H1 (cell line): ENCODE measurements around the gene ITPKC. TPM values are rescaled to one million over a fixed set of nuclear protein-coding genes. Genes with fewer than 3 reads are reported as not detected.

Experiments
- CTCF ChIA-PET: fragments of 300-600 bp; sonication (Branson Sonifier 250); formaldehyde crosslinking; loops from one replicate; lab custom pipeline; 2021; ENCODE audit not compliant: partially characterized antibody; lab: Charles Lee
- POLR2A ChIA-PET: fragments of 300-600 bp; sonication (Branson Sonifier 250); formaldehyde crosslinking; loops from one replicate; lab custom pipeline; 2021; ENCODE audit warnings: inconsistent platforms; ENCODE audit not compliant: partially characterized antibody; lab: Charles Lee
- DNase-seq, 2 experiments: peaks; one replicate each; pipeline versions ENCODE4 v3.0.0 to v3.0.0-alpha.2; 2010 to 2022; ENCODE audit warnings: low spot score in 2 of 2, low read depth in 1 of 2, mixed read lengths in 1 of 2
- FAIRE-seq: peaks from 2 replicates; lab custom pipeline; 2011; peaks lifted over from hg19 to GRCh38; lab: Jason Lieb, UNC
- H2AFZ ChIP-seq: 2 replicates; pipeline ENCODE4 v1.8.1; 2012; ENCODE audit warnings: low read length, inconsistent platforms
- H2AK5ac ChIP-seq: 2 replicates; pipeline ENCODE4 v1.6.1; 2013; ENCODE audit warnings: low read depth, low read length
- H2BK120ac ChIP-seq: replicated peaks from 2 replicates; pipeline ENCODE3; 2013; ENCODE audit warnings: low read depth, low read length, inconsistent platforms
- H2BK12ac ChIP-seq: 2 replicates; pipeline ENCODE4 v1.6.1; 2013; ENCODE audit warnings: low read depth, low read length
- H2BK15ac ChIP-seq: 2 replicates; pipeline ENCODE4 v1.6.1; 2013; ENCODE audit warnings: low read length
- H2BK20ac ChIP-seq: 2 replicates; pipeline ENCODE4 v1.6.1; 2013; ENCODE audit warnings: low read length
- H2BK5ac ChIP-seq: 2 replicates; pipeline ENCODE4 v1.6.1; 2013; ENCODE audit warnings: low read depth, low read length
- H3K14ac ChIP-seq: 2 replicates; pipeline ENCODE4 v1.6.1; 2013; ENCODE audit warnings: inconsistent platforms; ENCODE audit not compliant: insufficient read length
- H3K18ac ChIP-seq: 2 replicates; pipeline ENCODE4 v1.6.1; 2013; ENCODE audit warnings: low read length; ENCODE audit errors: extremely low read depth
- H3K23ac ChIP-seq: 2 replicates; pipeline ENCODE4 v1.6.1; 2013; ENCODE audit warnings: inconsistent platforms; ENCODE audit not compliant: insufficient read length
- H3K23me2 ChIP-seq: 2 replicates; pipeline ENCODE4 v1.6.1; 2013; ENCODE audit warnings: low read depth, low read length
- H3K27ac ChIP-seq: 2 replicates; pipeline ENCODE4 v1.6.1; 2011; ENCODE audit warnings: low read depth, low read length, inconsistent platforms
- H3K27me3 ChIP-seq, 4 experiments: replicated peaks in 1 of 4; 1 replicate in 1 of 4; 2 replicates in 3 of 4; pipeline versions ENCODE4 v1.6.1 to v1.8.1; 2011 to 2013; ENCODE audit warnings: low read length in 3 of 4, mild to moderate bottlenecking in 3 of 4, inconsistent platforms in 2 of 4, mixed read lengths in 2 of 4, moderate library complexity in 1 of 4; ENCODE audit not compliant: control insufficient read depth in 3 of 4, insufficient read depth in 3 of 4; ENCODE audit errors: extremely low read depth in 1 of 4
- H3K36me3 ChIP-seq, 4 experiments: 2 replicates each; pipeline versions ENCODE4 v1.6.1 to v1.8.1; 2011 to 2013; ENCODE audit warnings: mild to moderate bottlenecking in 4 of 4, low read length in 3 of 4, moderate library complexity in 2 of 4, control low read depth in 1 of 4, inconsistent platforms in 1 of 4; ENCODE audit not compliant: insufficient read depth in 4 of 4, control insufficient read depth in 2 of 4
- H3K4ac ChIP-seq: replicated peaks from 2 replicates; pipeline ENCODE3; 2013; ENCODE audit warnings: low read length, low read depth, mixed read lengths, inconsistent platforms; ENCODE audit not compliant: insufficient read length
- H3K4me1 ChIP-seq, 4 experiments: replicated peaks in 1 of 4; 1 replicate in 1 of 4; 2 replicates in 3 of 4; pipeline versions ENCODE4 v1.6.1 to v1.8.1; 2011 to 2013; ENCODE audit warnings: low read length in 3 of 4, inconsistent platforms in 2 of 4, mixed read lengths in 1 of 4; ENCODE audit not compliant: insufficient read depth in 4 of 4, control insufficient read depth in 3 of 4
- H3K4me2 ChIP-seq, 2 experiments: 2 replicates each; pipeline versions ENCODE4 v1.6.1 to v1.8.1; 2011 to 2013; ENCODE audit warnings: low read depth in 2 of 2, low read length in 2 of 2, control low read depth in 1 of 2, inconsistent platforms in 1 of 2, mild to moderate bottlenecking in 1 of 2; ENCODE audit not compliant: insufficient read depth in 1 of 2
- H3K4me3 ChIP-seq, 4 experiments: fragments of 200-600, 300-600 bp in 1 of 4; sonication (generic), shearing (Covaris generic), sonication (Bioruptor Twin) in 1 of 4; 2 replicates each; pipeline versions ENCODE4 v1.5.1 to v1.8.1; 2011 to 2016; ENCODE audit warnings: low read length in 4 of 4, low read depth in 3 of 4, control low read depth in 2 of 4, inconsistent platforms in 2 of 4, mild to moderate bottlenecking in 2 of 4, mixed read lengths in 1 of 4, moderate library complexity in 1 of 4; ENCODE audit not compliant: insufficient read depth in 2 of 4; ENCODE audit errors: extremely low read depth in 1 of 4
- H3K56ac ChIP-seq: replicated peaks from 2 replicates; pipeline ENCODE3; 2013; ENCODE audit warnings: low read depth, mild to moderate bottlenecking, mixed read lengths, low read length, inconsistent platforms; ENCODE audit not compliant: insufficient read length
- H3K79me1 ChIP-seq: 2 replicates; pipeline ENCODE4 v1.6.1; 2013; ENCODE audit warnings: low read depth, low read length, control low read depth
- H3K79me2 ChIP-seq, 2 experiments: 2 replicates each; pipeline versions ENCODE4 v1.6.1 to v1.8.1; 2012 to 2013; ENCODE audit warnings: low read length in 2 of 2, mild to moderate bottlenecking in 2 of 2, inconsistent platforms in 1 of 2; ENCODE audit not compliant: insufficient read depth in 2 of 2, control insufficient read depth in 1 of 2
- H3K9ac ChIP-seq, 4 experiments: replicated peaks in 1 of 4; 1 replicate in 1 of 4; 2 replicates in 3 of 4; pipeline versions ENCODE4 v1.6.1 to v1.8.1; 2011 to 2013; ENCODE audit warnings: low read depth in 3 of 4, low read length in 3 of 4, control low read depth in 2 of 4, mild to moderate bottlenecking in 2 of 4, moderate library complexity in 2 of 4, inconsistent platforms in 1 of 4; ENCODE audit errors: extremely low read depth in 1 of 4
- H3K9me3 ChIP-seq, 2 experiments: 2 replicates each; pipeline versions ENCODE4 v1.6.1 to v1.8.1; 2012 to 2013; ENCODE audit warnings: mild to moderate bottlenecking in 2 of 2, moderate library complexity in 2 of 2, control low read depth in 1 of 2, inconsistent platforms in 1 of 2, low read depth in 1 of 2, low read length in 1 of 2, mixed read lengths in 1 of 2; ENCODE audit not compliant: insufficient read depth in 2 of 2
- H4K20me1 ChIP-seq, 2 experiments: replicated peaks in 1 of 2; 2 replicates each; pipeline versions ENCODE3 to v1.8.1; 2011 to 2013; ENCODE audit warnings: inconsistent platforms in 2 of 2, low read length in 2 of 2, mild to moderate bottlenecking in 1 of 2; ENCODE audit not compliant: insufficient read depth in 2 of 2, control insufficient read depth in 1 of 2
- H4K5ac ChIP-seq: 2 replicates; pipeline ENCODE4 v1.6.1; 2013; ENCODE audit warnings: low read length, low read depth, mixed read lengths, inconsistent platforms; ENCODE audit not compliant: insufficient read length
- H4K8ac ChIP-seq: 2 replicates; pipeline ENCODE4 v1.8.0; 2013; ENCODE audit warnings: mild to moderate bottlenecking, moderate library complexity, low read length, inconsistent platforms; ENCODE audit not compliant: insufficient read depth; ENCODE audit errors: extremely low read depth
- H4K91ac ChIP-seq: replicated peaks from 2 replicates; pipeline ENCODE3; 2013; ENCODE audit warnings: low read length, mixed read lengths, inconsistent platforms; ENCODE audit not compliant: insufficient read length
- BACH1 ChIP-seq: IDR thresholded peaks from 2 replicates; pipeline ENCODE4 v1.6.1; 2012; ENCODE audit warnings: low read length, improper control_type of control experiment
- EZH2 ChIP-seq: fragments of 200-600 bp; sonication (generic); IDR thresholded peaks from 2 replicates; pipeline ENCODE4 v1.7.1; 2012; ENCODE audit warnings: low read depth, mild to moderate bottlenecking, moderate library complexity, low read length, inconsistent platforms; ENCODE audit not compliant: severe bottlenecking
- FOSL1 ChIP-seq: IDR thresholded peaks from 2 replicates; pipeline ENCODE4 v1.6.1; 2011; ENCODE audit warnings: mild to moderate bottlenecking, low read depth, low read length, moderate library complexity; ENCODE audit not compliant: insufficient read depth
- POLR2A ChIP-seq, 2 experiments: IDR thresholded peaks; 1 replicate in 1 of 2; 2 replicates in 1 of 2; pipeline ENCODE4 v1.6.1; 2011; ENCODE audit warnings: low read depth in 2 of 2, low read length in 2 of 2, mild to moderate bottlenecking in 2 of 2; ENCODE audit errors: control extremely low read depth in 1 of 2
- POLR2AphosphoS5 ChIP-seq: IDR thresholded peaks from 2 replicates; pipeline ENCODE4 v1.6.1; 2011; ENCODE audit warnings: low read depth, low read length
- RBBP5 ChIP-seq: IDR thresholded peaks from 2 replicates; pipeline ENCODE4 v1.7.1; 2012; ENCODE audit warnings: low read depth, mild to moderate bottlenecking, inconsistent platforms, low read length, moderate library complexity, borderline replicate concordance
- SIX5 ChIP-seq: IDR thresholded peaks from 2 replicates; pipeline ENCODE4 v1.6.1; 2011; ENCODE audit warnings: mild to moderate bottlenecking, low read depth, low read length
- SP1 ChIP-seq: IDR thresholded peaks from 2 replicates; pipeline ENCODE4 v1.6.1; 2011; ENCODE audit warnings: low read depth, low read length
- WGBS, 2 experiments: shearing (Covaris generic) in 1 of 2; methylation state at CpG; one replicate each; pipeline versions ENCODE4 v1.1.6 to v1.1.7; 2013 to 2015; ENCODE audit warnings: low lambda C conversion rate in 2 of 2, mixed read lengths in 2 of 2, inconsistent platforms in 1 of 2, low coverage in 1 of 2, missing lambda C conversion rate in 1 of 2; ENCODE audit not compliant: insufficient replicate concordance in 2 of 2, insufficient coverage in 1 of 2, insufficient read length in 1 of 2; ENCODE audit errors: extremely low coverage in 1 of 2, missing lambda C conversion rate in 1 of 2; 5-methylcytosine and 5-hydroxymethylcytosine counted together
- polyA plus RNA-seq, 7 experiments: library from polyadenylated mRNA; depleted of rRNA in 3 of 7; stranded (reverse) in 5 of 7; unstranded in 2 of 7; fragments of >200 nt in 5 of 7; fragments of 200-250 nt in 2 of 7; gene quantifications; 1 replicate in 5 of 7; 2 replicates in 1 of 7; 4 replicates in 1 of 7; pipeline versions ENCODE4 v1.2.1 to v1.2.3, GENCODE V29; 2011 to 2013; ENCODE audit warnings: missing spikeins in 2 of 7, mixed read lengths in 2 of 7
- total RNA-seq: library from RNA; stranded (reverse); fragmentation: NEBNext Ultra II Directional; extraction: Animal tissue kit (Norgen Biotek cat#: 25700); gene quantifications from 2 replicates; pipeline ENCODE4 v1.2.1, GENCODE V29; 2021

The ITPKC gene
- total and polyA plus RNA-seq, 2 of the 8 experiments (the other 6 are each of a cell fraction or from before 2014, with no cell fraction given), result 5.2 to 8.9 TPM

- Histone ChIP-seq H3K4me1 (no peaks in the 10 kb centered on the region; a peak in 2 of 7 replicates), H4K91ac (no peak overlapping the region), H3K23me2 (peaks cover 1% of the 10 kb centered on the region; the same call in 1 of the 2 replicates), H2BK20ac (no peak overlapping the region), H3K4ac (no peak overlapping the region), H3K23ac (no peak overlapping the region), H2BK12ac (no peak overlapping the region), H4K5ac (no peak overlapping the region), H3K27ac (no peak overlapping the region; the same call in 1 of the 2 replicates), H3K79me1 (peaks cover 7% of the 10 kb centered on the region), H2AFZ (no peak overlapping the region), H2AK5ac (no peak overlapping the region)
- FAIRE-seq, result no peak
- CTCF ChIA-PET, result interaction anchor here (0.8 to 3.4 kb wide), 5 partner anchors 11 to 92 kb away, joined by 3 to 14 read pairs (median 3); no protein-coding TSS in a partner anchor
- 97% methylated on average over 8 of the region's 8 CpGs; no CpG with 5 or more reads in 1 of the 2 experiments for WGBS, 2 experiments
- TF ChIP-seq BACH1 (no peak), POLR2A (IDR thresholded peaks at IDR 0.05; ENCODE audit: control extremely low read depth in 1 of 2, low read depth in 2 of 2, low read length in 2 of 2) (peak in 1 of 2 experiments; percentile 44; a peak in 1 of 3 replicates), SP1 (no peak), RBBP5 (no peak), FOSL1 (no peak), SIX5 (no peak), EZH2 (no peak), POLR2AphosphoS5 (0 out of 2 replicates have a peak, but pooled peaks have one; percentile 3)
- TF ChIP-seq, all 59 proteins: peak for 2
- no peak for DNase-seq
- H4K8ac ChIP-seq, result peak overlapping the region; percentile 63; the same call in 1 of the 2 replicates
- H3K9me3 ChIP-seq, result no peaks in the 10 kb centered on the region
- H4K20me1 ChIP-seq, result peaks cover 23 to 37% of the 10 kb centered on the region in 2 experiments
- peaks cover 31 to 75% (median 53%) of the 10 kb centered on the region in 4 experiments; a peak in 7 of 8 replicates for H3K36me3 ChIP-seq
- H3K27me3 ChIP-seq, result no peaks in the 10 kb centered on the region
- no peak overlapping the region for H3K56ac ChIP-seq
- H2BK15ac ChIP-seq, result no peak overlapping the region
- POLR2A ChIA-PET, result interaction anchor here (0.9 to 15.7 kb wide), 6 partner anchors 13 to 54 kb away, joined by 4 to 399 read pairs (median 63); partner anchors contain the start of genes COQ8B, EGLN2, ITPKC and MIA
- H3K4me2 ChIP-seq, result peak overlapping the region; percentile 42 to 56
- no peak overlapping the region for H3K14ac ChIP-seq
- H3K9ac ChIP-seq, result no peak overlapping the region; a peak in 2 of 7 replicates
- peaks cover 43 to 74% of the 10 kb centered on the region in 2 experiments for H3K79me2 ChIP-seq
- H2BK120ac ChIP-seq, result no peak overlapping the region
- H2BK5ac ChIP-seq, result peak overlapping the region; percentile 13; the same call in 1 of the 2 replicates
- no peak overlapping the region for H3K4me3 ChIP-seq
- H3K18ac ChIP-seq, result no peak overlapping the region
Measured at GRCh38 chr19:40755791-40756190, 38.9 kb downstream of the ITPKC start.
